Measurements from ENCODE around the gene NFILZ.

The NFILZ gene

DNA sequence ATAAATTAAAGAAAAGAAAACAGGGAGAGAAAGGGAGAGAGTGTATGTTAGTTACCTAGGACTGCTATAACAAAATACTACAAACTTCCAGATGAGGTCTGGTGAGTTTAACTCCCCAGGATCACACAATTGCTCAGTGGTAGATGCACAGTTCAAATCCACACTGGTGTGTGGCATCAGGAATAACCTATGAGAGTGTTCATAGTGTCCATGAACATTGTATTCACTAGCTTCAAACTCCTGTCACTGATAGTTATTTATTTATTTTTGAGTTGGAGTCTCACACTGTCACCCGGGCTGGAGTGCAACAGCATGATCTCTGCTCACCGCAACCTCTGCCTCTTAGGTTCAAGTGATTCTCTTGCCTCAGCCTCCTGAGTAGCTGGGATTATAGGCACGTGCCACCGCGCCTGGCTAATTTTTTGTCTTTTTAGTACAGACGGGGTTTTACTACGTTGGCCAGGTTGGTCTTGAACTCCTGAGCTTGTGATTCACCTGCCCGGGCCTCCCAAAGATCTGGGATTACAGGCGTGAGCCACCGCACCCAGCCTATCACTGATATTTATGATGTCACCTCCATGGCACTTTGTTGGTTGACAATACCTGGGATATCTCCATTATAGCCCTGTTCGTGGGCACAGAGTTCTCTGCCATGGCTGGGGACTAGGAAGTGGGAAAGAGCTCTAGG is at the start of gene NFILZ:
NFILZ (plus strand) TSS at position 638 of the 688 bp plus-strand sequence. CDS start 46,133 bp downstream, outside the sequence.
- DNase-seq = no peak

DNA sequence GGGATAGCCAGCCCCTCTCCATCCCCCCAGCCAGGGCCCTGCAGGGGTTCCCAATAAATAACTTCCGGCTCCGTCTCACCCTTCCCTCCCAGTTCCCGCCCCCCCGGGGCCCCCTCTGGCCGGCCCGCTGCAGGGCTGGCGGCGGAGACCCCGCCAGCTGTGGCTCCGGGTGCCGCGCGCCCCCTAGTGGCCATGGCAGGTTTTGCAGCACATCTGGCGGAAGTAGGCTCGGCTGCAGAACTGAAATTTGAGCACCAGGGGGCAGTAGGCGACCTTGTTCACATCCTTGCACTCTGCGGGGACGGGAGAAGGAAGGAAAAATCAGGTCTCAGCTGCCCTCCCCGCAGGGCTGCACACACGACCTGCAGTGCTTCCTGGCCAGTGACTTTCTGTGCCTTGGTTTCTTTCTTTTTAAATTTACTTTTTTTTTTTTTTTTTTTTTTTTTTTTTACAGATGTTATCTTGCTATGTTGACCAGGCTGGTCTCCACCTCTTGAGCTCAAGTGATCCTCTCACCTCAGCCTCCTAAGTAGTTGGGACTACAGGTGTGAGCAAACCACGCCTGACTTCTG is 49.6 kb upstream of the NFILZ start:
- DNase-seq = peak; percentile 30

DNA sequence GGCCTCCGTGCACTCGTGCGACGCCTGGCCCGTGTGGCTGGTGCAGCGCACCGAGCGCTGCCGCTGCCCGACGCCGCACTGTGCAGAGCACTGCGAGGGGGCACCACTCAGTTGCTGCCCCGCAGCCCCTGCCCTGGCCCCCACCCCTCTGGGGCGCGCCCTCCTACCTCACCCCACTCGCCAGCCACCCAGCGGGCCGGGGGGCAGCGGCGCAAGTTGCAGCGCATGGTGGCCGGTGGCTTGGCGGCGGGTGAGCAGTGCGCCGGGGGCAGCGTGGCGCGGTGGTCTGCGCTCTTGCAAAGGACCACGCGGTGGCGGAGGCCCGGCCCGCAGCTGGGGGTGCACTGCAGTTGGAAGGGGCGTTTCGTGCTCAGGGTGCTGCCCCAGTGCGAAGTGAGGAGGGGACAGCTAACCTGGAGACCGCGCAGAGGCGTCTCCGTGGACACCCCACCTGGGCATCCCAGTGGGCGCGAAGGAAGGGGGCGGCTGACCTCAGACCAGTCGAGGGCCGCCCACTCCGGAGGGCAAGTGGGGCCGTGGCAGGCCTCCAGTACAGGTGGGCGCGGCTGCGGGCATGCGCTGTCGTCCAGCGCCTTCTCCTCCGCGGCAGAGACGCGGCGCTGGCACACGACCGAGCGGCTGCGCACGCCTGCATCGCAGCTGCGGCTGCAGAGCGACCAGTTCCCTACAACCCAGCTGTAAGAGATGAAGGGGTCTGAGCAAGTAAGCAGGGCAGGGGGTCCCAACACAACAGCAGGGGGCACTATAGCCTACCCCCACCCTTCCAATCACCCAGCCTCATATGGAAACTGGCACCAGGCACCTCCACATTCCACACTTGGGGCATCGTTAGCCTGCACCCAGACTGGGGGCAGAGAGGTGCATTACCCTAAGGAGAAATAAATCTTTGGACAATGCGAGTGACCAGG is 45.2 kb upstream of the NFILZ start:
- DNase-seq = peak; percentile 3

DNA sequence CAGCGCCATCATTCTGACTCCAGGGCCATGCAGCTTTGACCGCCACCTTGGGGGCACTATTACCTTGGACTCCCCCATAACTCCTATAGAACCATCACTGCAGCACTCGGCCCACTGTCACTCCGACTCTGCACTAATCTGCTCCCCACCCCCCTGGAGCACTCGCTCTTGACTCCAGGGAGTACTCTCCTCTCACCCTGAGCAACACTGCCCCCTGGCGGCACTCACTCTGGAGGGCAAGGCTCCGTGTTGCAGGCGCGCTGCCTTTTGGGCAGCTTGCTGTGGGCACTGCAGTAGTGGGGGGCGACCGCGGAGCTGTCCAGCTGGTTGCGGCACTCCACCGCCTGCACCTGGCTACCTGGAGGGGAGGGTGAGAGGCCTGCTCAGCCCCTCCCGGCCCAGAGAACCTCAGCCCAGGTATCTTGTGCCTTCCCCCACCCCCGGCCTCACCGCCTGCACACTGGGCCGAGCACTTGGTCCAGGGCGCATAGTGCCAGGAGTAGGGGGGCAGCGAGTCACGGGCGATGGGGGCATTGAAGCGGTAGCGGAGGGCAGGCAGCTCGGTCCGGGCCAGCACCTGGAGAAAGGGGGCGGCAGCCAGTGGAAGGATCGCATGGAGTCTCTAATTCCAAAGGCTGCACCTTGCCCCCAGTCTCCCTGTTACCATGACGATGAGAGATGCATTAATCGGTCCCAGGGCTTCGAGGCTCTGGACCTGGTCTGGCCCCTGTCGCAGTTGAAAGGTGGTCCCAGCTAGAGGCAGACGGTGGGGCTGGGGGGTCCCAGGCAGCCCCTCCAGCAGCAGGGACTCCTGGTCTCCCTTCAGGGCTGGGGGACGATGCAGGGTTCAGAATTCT is 44.3 kb upstream of the NFILZ start:
- DNase-seq = peak; percentile 3

- DNase-seq = no peak
Measured at GRCh38 chr19:8589177-8589714, 41.2 kb upstream of the NFILZ start.

DNA sequence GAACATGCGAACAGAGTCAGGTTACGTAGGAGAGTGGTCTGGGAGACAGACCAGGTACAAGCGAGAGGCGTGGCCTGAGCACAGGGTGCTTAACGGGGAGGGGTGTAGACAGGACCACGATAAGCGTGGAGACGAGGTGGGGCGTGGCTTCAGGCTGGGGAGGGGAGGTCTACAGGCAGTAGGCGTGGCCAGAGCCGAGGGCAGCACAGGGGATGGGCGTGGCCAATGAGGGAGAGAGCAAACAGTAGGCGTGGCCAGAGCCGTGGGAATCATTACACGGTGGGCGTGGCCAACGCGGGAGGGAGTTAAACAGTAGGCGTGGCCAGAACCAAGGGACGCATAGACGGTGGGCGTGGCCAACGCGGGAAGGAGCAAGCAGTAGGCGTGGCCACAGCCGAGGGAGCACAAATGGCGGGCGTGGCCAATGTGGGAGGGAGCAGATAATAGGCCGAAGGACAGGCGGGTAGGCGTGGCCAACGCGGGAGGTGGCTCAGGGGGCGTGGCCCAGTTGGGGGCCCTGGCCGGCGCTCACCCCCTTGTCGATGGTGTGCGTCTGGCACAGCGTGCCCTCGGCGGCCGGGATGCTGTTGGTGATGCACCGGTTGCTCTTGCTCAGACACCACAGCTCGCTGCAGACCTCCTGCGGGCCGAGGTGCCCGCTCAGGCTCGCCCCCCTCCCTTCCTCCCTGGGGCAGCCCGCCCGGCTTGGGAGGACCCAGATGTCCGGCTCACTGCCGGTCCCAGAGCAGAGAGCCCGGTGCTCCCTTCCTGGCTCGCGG is 38.0 kb upstream of the NFILZ start:
- peak; percentile 94 for DNase-seq

GRCh38 chr19:8593931-8594330 is 36.5 kb upstream of the NFILZ start:
- no peak for DNase-seq

GRCh38 chr19:8595651-8596050 is 34.8 kb upstream of the NFILZ start:
- no peak for DNase-seq

DNA sequence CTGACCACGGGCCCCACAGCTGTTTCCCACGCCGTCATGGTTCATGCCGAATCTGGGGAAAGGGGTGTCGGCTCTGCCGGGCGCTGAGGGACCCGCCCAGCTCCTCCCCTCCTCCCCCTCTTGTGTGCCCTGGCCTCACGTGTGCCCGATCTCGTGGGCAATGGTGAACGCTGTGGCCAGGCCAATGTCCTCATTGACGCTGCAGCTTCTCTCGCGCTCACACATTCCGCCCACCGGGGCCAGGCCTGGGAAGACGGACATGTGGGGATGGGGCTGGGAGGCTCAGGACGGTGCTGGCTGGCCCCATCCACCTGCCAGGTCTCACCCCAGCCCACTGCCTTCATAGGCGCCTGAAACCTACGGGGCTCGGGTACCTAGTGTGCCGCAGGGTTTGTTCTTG is 34.3 kb upstream of the NFILZ start:
- no peak for DNase-seq

- DNase-seq = no peak
Measured at GRCh38 chr19:8600064-8600463, 30.4 kb upstream of the NFILZ start.

DNA sequence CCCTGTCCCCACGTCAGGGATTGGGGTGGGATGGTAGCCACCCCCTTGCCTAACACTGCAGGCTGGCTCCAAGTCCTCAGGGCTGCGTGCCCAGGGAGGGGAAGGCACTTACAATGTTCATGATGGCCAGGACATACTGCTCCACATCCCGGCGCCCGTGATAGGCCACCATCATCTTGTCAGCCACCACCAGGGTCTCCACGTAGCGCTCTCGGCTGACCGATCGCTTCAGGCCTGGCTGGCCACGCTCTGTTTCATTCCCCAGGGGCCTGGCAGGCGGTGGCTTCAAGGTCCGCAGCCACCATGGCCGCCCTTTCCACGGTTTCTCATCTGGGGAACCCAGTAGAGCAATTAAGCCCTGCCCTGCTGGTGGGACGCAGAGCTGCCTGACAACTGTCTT is 29.6 kb upstream of the NFILZ start:
- DNase-seq = no peak

DNA sequence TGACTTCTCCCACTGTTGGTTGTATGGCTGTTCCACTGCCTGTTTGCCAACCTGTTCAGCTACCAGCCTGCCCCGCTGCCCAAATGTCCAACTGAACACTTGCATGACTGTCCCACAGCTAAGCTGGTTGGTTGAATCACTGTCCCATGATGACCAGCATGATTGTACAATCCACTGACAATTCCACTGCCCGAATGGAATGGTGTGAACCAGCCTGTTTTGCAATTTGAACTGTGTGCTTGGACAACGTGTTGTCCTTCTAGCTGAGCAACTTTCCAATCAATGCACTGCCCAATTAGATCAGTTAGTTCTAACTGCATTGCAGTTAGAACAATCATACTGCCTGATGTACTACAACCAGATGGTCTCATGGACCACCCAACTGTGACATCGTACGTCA is 28.6 kb upstream of the NFILZ start:
- DNase-seq = no peak

GRCh38 chr19:8605514-8605913 is 24.9 kb upstream of the NFILZ start:
- no peak for DNase-seq

DNA sequence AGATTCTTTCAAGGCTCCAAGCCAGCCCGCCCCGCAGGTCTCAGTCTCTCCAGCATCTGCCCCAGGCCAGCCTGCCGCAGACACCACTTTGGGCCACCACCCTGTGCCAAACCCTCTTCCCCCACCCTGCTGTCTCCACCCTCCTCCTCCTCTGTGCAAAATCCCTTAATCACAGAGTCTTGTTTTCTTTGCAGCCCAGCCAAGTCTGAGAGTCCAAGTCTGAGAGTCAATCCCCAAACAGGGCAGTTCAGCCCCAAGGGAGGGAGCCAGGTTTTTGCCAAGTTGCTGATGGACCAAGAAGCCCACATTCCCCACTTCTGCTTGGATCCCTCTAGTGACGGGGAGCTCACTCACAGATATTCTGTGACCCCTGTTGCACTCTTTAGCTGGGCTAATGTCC is 23.0 kb upstream of the NFILZ start:
- DNase-seq = no peak

- DNase-seq = no peak
Measured at GRCh38 chr19:8608941-8609278, 21.5 kb upstream of the NFILZ start.

- peak; percentile 17 for DNase-seq
Measured at GRCh38 chr19:8609279-8610040, 21.0 kb upstream of the NFILZ start.

- DNase-seq = peak; percentile 2
Measured at GRCh38 chr19:8610041-8610935, 20.1 kb upstream of the NFILZ start, which contains the start of gene ADAMTS10. TSS of gene ADAMTS10 (minus strand) at chr19:8610715. CDS start at chr19:8605710, 5,005 bp downstream.

- DNase-seq = no peak
Measured at GRCh38 chr19:8610936-8611300, 19.5 kb upstream of the NFILZ start.

GRCh38 chr19:8611391-8611876 is 19.0 kb upstream of the NFILZ start:
- DNase-seq = no peak

Measured in NCI-H2227 treated with DMSO at 0.1 percent for 48 hours (cell line).